ENCODE measurements around the gene ANKFN1. TPM values are rescaled to one million over a fixed set of nuclear protein-coding genes. Genes with fewer than 3 reads are reported as not detected.

The ANKFN1 gene
- total RNA-seq, 1 donor from 2014 or later: not detected

DNA sequence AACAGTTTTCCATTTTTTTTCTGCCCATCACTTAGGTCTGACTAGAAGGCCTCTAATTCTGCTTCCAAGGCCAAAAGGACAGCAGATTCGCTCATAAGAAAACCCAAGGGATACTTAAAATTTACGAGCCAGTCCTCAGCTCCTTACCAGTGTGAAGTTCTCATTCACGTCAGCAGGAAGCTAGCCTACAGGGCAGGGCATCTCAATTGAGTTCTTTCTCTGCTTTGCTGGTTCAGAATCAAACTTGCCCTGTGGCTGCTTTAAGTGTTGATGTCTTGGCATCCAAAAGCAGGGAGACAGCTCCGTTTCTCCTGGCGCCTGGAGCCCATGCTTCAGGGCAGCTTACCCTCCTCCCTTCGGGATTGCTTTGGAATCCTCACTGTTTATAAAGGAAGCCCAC is 136.0 kb downstream of the ANKFN1 start:
- Mint-ChIP-seq H3K4me3 (ENCODE audit: low read depth) (no peak overlapping the region), H3K9me3 (ENCODE audit: low read depth) (no peaks in the 10 kb centered on the region), H3K36me3 (ENCODE audit: insufficient read depth) (no peaks in the 10 kb centered on the region), H3K27me3 (peaks cover 10% of the 10 kb centered on the region), H3K4me1 (ENCODE audit: low read depth) (no peaks in the 10 kb centered on the region), H3K27ac (no peak overlapping the region)
- DNase-seq (ENCODE audit: low spot score, unreplicated experiment): no peak
- no peak for TF ChIP-seq CTCF (IDR thresholded peaks at IDR 0.05; ENCODE audit: unreplicated experiment)

DNA sequence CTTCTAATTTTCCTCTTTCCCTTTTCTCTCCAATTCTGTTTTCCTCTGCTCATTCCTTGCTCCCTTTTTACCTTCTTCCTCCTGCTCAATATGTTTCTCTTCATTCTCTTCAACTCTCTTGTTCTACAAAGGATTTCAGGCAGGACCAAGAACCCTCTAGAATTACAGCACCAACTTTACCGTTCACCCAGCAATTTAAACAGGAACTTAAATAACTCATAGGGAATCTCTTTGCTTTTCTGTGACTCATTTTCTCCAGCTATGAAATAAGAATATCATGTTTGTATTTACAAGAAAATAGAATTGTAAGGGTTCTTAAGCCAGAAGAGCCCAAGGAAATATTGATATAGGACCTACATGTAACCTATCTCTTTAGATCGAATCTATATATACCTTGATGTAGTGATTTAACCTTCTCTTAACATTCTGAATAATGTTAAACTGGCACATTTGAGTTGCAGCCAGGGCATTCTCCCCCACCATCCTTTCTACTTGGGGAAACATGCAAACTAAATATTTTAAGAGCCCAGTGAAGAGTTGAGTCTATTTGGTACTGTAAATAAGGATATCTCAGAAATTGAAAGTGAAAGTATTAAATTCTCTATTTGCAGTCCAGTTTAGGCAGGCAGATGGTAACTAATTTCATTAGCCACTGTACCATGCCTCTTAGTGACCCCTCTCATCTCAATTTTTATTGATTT is 137.0 kb downstream of the ANKFN1 start:
- Mint-ChIP-seq H3K4me3 (ENCODE audit: low read depth) (no peak overlapping the region), H3K9me3 (ENCODE audit: low read depth) (no peaks in the 10 kb centered on the region), H3K36me3 (ENCODE audit: insufficient read depth) (no peaks in the 10 kb centered on the region), H3K27me3 (peaks cover 10% of the 10 kb centered on the region), H3K27ac (no peak overlapping the region), H3K4me1 (ENCODE audit: low read depth) (no peaks in the 10 kb centered on the region)
- DNase-seq (ENCODE audit: low spot score, unreplicated experiment): no peak
- TF ChIP-seq CTCF (IDR thresholded peaks at IDR 0.05; ENCODE audit: unreplicated experiment): no peak

- no peak overlapping the region for H3K4me3 Mint-ChIP-seq (ENCODE audit: low read depth)
- no peak for TF ChIP-seq CTCF (IDR thresholded peaks at IDR 0.05; ENCODE audit: unreplicated experiment)
- no peak for DNase-seq (ENCODE audit: low spot score, unreplicated experiment)
- H3K27ac Mint-ChIP-seq: no peak overlapping the region
- no peaks in the 10 kb centered on the region for H3K9me3 Mint-ChIP-seq (ENCODE audit: low read depth)
- no peaks in the 10 kb centered on the region for H3K36me3 Mint-ChIP-seq (ENCODE audit: insufficient read depth)
- H3K27me3 Mint-ChIP-seq: peaks cover 10% of the 10 kb centered on the region
- H3K4me1 Mint-ChIP-seq (ENCODE audit: low read depth): no peaks in the 10 kb centered on the region
These were observed 137.5 kb downstream of the ANKFN1 start for GRCh38 chr17:56290802-56291118.

DNA sequence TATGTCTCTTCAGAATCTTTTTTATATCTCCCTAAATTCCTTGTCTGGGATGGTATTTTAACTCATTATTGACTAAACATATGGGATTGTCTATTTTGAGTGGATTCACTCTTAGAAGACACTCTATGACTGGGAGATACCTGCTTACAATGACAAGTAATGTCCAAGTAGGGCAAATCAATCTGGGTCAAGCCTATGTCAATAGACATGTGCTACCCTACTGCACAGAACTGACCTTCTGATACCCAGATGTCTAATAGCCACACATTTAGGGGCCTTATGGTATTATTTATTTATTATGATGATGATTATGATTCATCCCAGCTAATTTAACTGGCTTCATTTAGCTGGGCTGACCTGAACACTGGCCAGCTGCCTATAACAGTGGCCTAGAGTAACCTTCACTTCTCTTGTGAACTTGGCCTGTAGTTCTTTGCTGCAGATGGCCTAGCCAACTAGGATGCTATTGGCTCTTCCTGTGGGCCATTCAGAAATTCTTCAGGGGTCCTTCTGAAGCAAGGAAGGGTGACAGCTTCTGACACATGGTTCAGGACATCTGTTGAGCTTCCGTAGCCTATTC is 138.0 kb downstream of the ANKFN1 start:
- Mint-ChIP-seq H3K4me3 (ENCODE audit: low read depth) (no peak overlapping the region), H3K4me1 (ENCODE audit: low read depth) (no peaks in the 10 kb centered on the region), H3K27me3 (peaks cover 10% of the 10 kb centered on the region), H3K36me3 (ENCODE audit: insufficient read depth) (no peaks in the 10 kb centered on the region), H3K27ac (no peak overlapping the region), H3K9me3 (ENCODE audit: low read depth) (no peaks in the 10 kb centered on the region)
- no peak for DNase-seq (ENCODE audit: low spot score, unreplicated experiment)
- no peak for TF ChIP-seq CTCF (IDR thresholded peaks at IDR 0.05; ENCODE audit: unreplicated experiment)

GRCh38 chr17:56292010-56292409 is 138.7 kb downstream of the ANKFN1 start:
- no peak for TF ChIP-seq CTCF (IDR thresholded peaks at IDR 0.05; ENCODE audit: unreplicated experiment)
- Mint-ChIP-seq H3K27me3 (peaks cover 13% of the 10 kb centered on the region), H3K4me1 (ENCODE audit: low read depth) (no peaks in the 10 kb centered on the region), H3K27ac (no peak overlapping the region), H3K9me3 (ENCODE audit: low read depth) (no peaks in the 10 kb centered on the region), H3K36me3 (ENCODE audit: insufficient read depth) (no peaks in the 10 kb centered on the region), H3K4me3 (ENCODE audit: low read depth) (no peak overlapping the region)
- DNase-seq (ENCODE audit: low spot score, unreplicated experiment): no peak
